Nephron (organoid): ENCODE results near the gene AK9.

ENCODE experiments used
- H3K27ac Mint-ChIP-seq, 3 experiments: 2 replicates each; pipeline ENCODE4 v1.8.0; 2020; ENCODE audit warnings: mixed read lengths in 3 of 3, mild to moderate bottlenecking in 2 of 3, moderate library complexity in 1 of 3
- H3K27me3 Mint-ChIP-seq: 2 replicates; pipeline ENCODE4 v1.8.0; 2021; ENCODE audit warnings: low read depth, mild to moderate bottlenecking, moderate library complexity, mixed read lengths
- H3K36me3 Mint-ChIP-seq: 2 replicates; pipeline ENCODE4 v1.8.0; 2020; ENCODE audit warnings: low read depth, mixed read lengths
- H3K4me1 Mint-ChIP-seq: 2 replicates; pipeline ENCODE4 v1.8.0; 2020; ENCODE audit warnings: mixed read lengths
- H3K4me3 Mint-ChIP-seq, 3 experiments: 2 replicates each; pipeline ENCODE4 v1.8.0; 2020; ENCODE audit warnings: mild to moderate bottlenecking in 3 of 3, mixed read lengths in 3 of 3, moderate library complexity in 2 of 3
- H3K9me3 Mint-ChIP-seq: 2 replicates; pipeline ENCODE4 v1.8.0; 2020; ENCODE audit warnings: mixed read lengths
- CTCF ChIP-seq, 3 experiments: fragments of 200-600 bp; sonication (generic); IDR thresholded peaks; one replicate each; pipeline ENCODE4 v1.5.0; 2021; ENCODE audit warnings: antibody characterized with exemption in 3 of 3; ENCODE audit not compliant: unreplicated experiment in 3 of 3

AK9 gene

GRCh38 chr6:109449795-109450673, 241.0 kb downstream of the AK9 start:
- H3K4me1 Mint-ChIP-seq = peaks cover 19% of the 10 kb centered on the region
- no peak overlapping the region for H3K27ac Mint-ChIP-seq
- TF ChIP-seq CTCF (IDR thresholded peaks at IDR 0.05; ENCODE audit: unreplicated experiment in 3 of 3) = no peak
- no peaks in the 10 kb centered on the region for H3K9me3 Mint-ChIP-seq
- H3K4me3 Mint-ChIP-seq = no peak overlapping the region
- peaks cover 3% of the 10 kb centered on the region for H3K27me3 Mint-ChIP-seq
- peaks cover 13% of the 10 kb centered on the region for H3K36me3 Mint-ChIP-seq

GRCh38 chr6:109449064-109449794, 241.8 kb downstream of the AK9 start:
- H3K9me3 Mint-ChIP-seq = no peaks in the 10 kb centered on the region
- H3K4me3 Mint-ChIP-seq = no peak overlapping the region
- no peak for TF ChIP-seq CTCF (IDR thresholded peaks at IDR 0.05; ENCODE audit: unreplicated experiment in 3 of 3)
- no peak overlapping the region for H3K27ac Mint-ChIP-seq
- peaks cover 3% of the 10 kb centered on the region for H3K27me3 Mint-ChIP-seq
- peaks cover 13% of the 10 kb centered on the region for H3K36me3 Mint-ChIP-seq
- peaks cover 14% of the 10 kb centered on the region for H3K4me1 Mint-ChIP-seq

GRCh38 chr6:109448615-109449014, 242.4 kb downstream of the AK9 start:
- Mint-ChIP-seq H3K27ac (no peak overlapping the region), H3K9me3 (no peaks in the 10 kb centered on the region), H3K4me3 (no peak overlapping the region), H3K27me3 (peaks cover 3% of the 10 kb centered on the region), H3K4me1 (peaks cover 9% of the 10 kb centered on the region), H3K36me3 (peaks cover 13% of the 10 kb centered on the region)
- TF ChIP-seq CTCF (IDR thresholded peaks at IDR 0.05; ENCODE audit: unreplicated experiment in 3 of 3) = no peak

GRCh38 chr6:109447878-109448555, 243.0 kb downstream of the AK9 start:
- Mint-ChIP-seq H3K36me3 (peaks cover 16% of the 10 kb centered on the region), H3K9me3 (no peaks in the 10 kb centered on the region), H3K4me1 (peaks cover 9% of the 10 kb centered on the region), H3K27me3 (peaks cover 3% of the 10 kb centered on the region), H3K4me3 (no peak overlapping the region), H3K27ac (no peak overlapping the region)
- no peak for TF ChIP-seq CTCF (IDR thresholded peaks at IDR 0.05; ENCODE audit: unreplicated experiment in 3 of 3)

- no peak for TF ChIP-seq CTCF (IDR thresholded peaks at IDR 0.05; ENCODE audit: unreplicated experiment in 3 of 3)
- Mint-ChIP-seq H3K27me3 (no peaks in the 10 kb centered on the region), H3K4me1 (peaks cover 7% of the 10 kb centered on the region), H3K36me3 (peaks cover 13% of the 10 kb centered on the region), H3K9me3 (no peaks in the 10 kb centered on the region), H3K4me3 (no peak overlapping the region), H3K27ac (no peak overlapping the region)
Measured at GRCh38 chr6:109447087-109447486, 243.9 kb downstream of the AK9 start.
